Neuronal stem cell (in vitro differentiated cells): Measurements from ENCODE around the gene GTF3C1.

Experiments
- DNase-seq: peaks from one replicate; pipeline ENCODE4 v3.0.0-alpha.2; 2013; ENCODE audit warnings: low spot score
- H2AFZ ChIP-seq: one replicate; pipeline ENCODE4 v1.6.1; 2013; ENCODE audit warnings: mild to moderate bottlenecking, low read length, inconsistent platforms
- H2AK5ac ChIP-seq: 2 replicates; pipeline ENCODE4 v1.6.1; 2013; ENCODE audit warnings: low read depth, mild to moderate bottlenecking, inconsistent platforms, low read length, moderate library complexity, mixed read lengths
- H2BK120ac ChIP-seq: 2 replicates; pipeline ENCODE4 v1.6.1; 2013; ENCODE audit warnings: low read depth, mild to moderate bottlenecking, inconsistent platforms, low read length, moderate library complexity, mixed read lengths
- H2BK12ac ChIP-seq: one replicate; pipeline ENCODE4 v1.6.1; 2013; ENCODE audit warnings: low read length, inconsistent platforms
- H2BK15ac ChIP-seq: 2 replicates; pipeline ENCODE4 v1.6.1; 2013; ENCODE audit warnings: mild to moderate bottlenecking, low read length, inconsistent platforms, mixed read lengths
- H2BK5ac ChIP-seq: one replicate; pipeline ENCODE4 v1.6.1; 2013; ENCODE audit warnings: inconsistent platforms, mild to moderate bottlenecking, low read length, moderate library complexity
- H3K14ac ChIP-seq: one replicate; pipeline ENCODE4 v1.6.1; 2013; ENCODE audit warnings: low read length, inconsistent platforms
- H3K18ac ChIP-seq: 2 replicates; pipeline ENCODE4 v1.6.1; 2013; ENCODE audit warnings: low read length, inconsistent platforms
- H3K23ac ChIP-seq: 2 replicates; pipeline ENCODE4 v1.6.1; 2013; ENCODE audit warnings: low read depth, mild to moderate bottlenecking, mixed read lengths, low read length, inconsistent platforms; ENCODE audit not compliant: poor library complexity
- H3K27ac ChIP-seq: replicated peaks from 3 replicates; pipeline ENCODE4 v1.5.1; 2013; ENCODE audit warnings: low read length, inconsistent platforms
- H3K27me3 ChIP-seq, 3 experiments: 2 replicates each; pipeline ENCODE4 v1.6.1; 2013; ENCODE audit warnings: low read length in 3 of 3, mild to moderate bottlenecking in 2 of 3, inconsistent platforms in 1 of 3, low read depth in 1 of 3, mixed read lengths in 1 of 3, moderate library complexity in 1 of 3; ENCODE audit not compliant: control insufficient read depth in 3 of 3, insufficient read depth in 3 of 3
- H3K36me3 ChIP-seq, 2 donors: replicated peaks in 1 of 2; 2 replicates each; pipeline ENCODE4 v1.6.1; 2013; ENCODE audit warnings: low read length in 2 of 2; ENCODE audit not compliant: control insufficient read depth in 2 of 2, insufficient read depth in 2 of 2
- H3K4ac ChIP-seq: 2 replicates; pipeline ENCODE4 v1.6.1; 2013; ENCODE audit warnings: inconsistent platforms, mild to moderate bottlenecking, low read length, moderate library complexity
- H3K4me1 ChIP-seq, 2 donors: 1 replicate in 1 of 2; 2 replicates in 1 of 2; pipeline ENCODE4 v1.6.1; 2013; ENCODE audit warnings: low read length in 2 of 2, low read depth in 1 of 2; ENCODE audit not compliant: control insufficient read depth in 2 of 2, insufficient read depth in 1 of 2
- H3K4me2 ChIP-seq: one replicate; pipeline ENCODE4 v1.6.1; 2013; ENCODE audit warnings: mild to moderate bottlenecking, low read length, inconsistent platforms; ENCODE audit not compliant: insufficient read depth, poor library complexity, severe bottlenecking
- H3K4me3 ChIP-seq, 2 donors: 2 replicates each; pipeline ENCODE4 v1.5.1; 2013; ENCODE audit warnings: low read length in 2 of 2, mild to moderate bottlenecking in 2 of 2, inconsistent platforms in 1 of 2, moderate library complexity in 1 of 2
- H3K79me1 ChIP-seq: one replicate; pipeline ENCODE4 v1.6.1; 2013; ENCODE audit warnings: low read depth, mild to moderate bottlenecking, inconsistent platforms, low read length, moderate library complexity
- H3K9ac ChIP-seq: one replicate; pipeline ENCODE4 v1.6.1; 2013; ENCODE audit warnings: mild to moderate bottlenecking, low read depth, low read length, inconsistent platforms; ENCODE audit not compliant: poor library complexity
- H3K9me3 ChIP-seq, 2 donors: replicated peaks in 1 of 2; 2 replicates each; pipeline versions ENCODE3 to v1.6.1; 2013; ENCODE audit warnings: low read length in 2 of 2, mild to moderate bottlenecking in 2 of 2, inconsistent platforms in 1 of 2, low read depth in 1 of 2, mixed read lengths in 1 of 2, moderate library complexity in 1 of 2; ENCODE audit not compliant: control insufficient read depth in 2 of 2, insufficient read depth in 1 of 2
- H4K8ac ChIP-seq: one replicate; pipeline ENCODE4 v1.6.1; 2013; ENCODE audit warnings: low read depth, mild to moderate bottlenecking, inconsistent platforms, low read length, moderate library complexity
- H4K91ac ChIP-seq: one replicate; pipeline ENCODE4 v1.6.1; 2013; ENCODE audit warnings: low read length, low read depth, mild to moderate bottlenecking, inconsistent platforms; ENCODE audit not compliant: poor library complexity
- WGBS, 2 donors: extraction: QIAGEN DNeasy Blood & Tissue Kit; methylation state at CpG; one replicate each; pipeline ENCODE4 v1.1.7; 2013; ENCODE audit warnings: missing lambda C conversion rate in 2 of 2, mixed read lengths in 1 of 2; ENCODE audit not compliant: insufficient read length in 2 of 2, insufficient replicate concordance in 1 of 2; ENCODE audit errors: extremely low coverage in 2 of 2; 5-methylcytosine and 5-hydroxymethylcytosine counted together

Gene GTF3C1

DNA sequence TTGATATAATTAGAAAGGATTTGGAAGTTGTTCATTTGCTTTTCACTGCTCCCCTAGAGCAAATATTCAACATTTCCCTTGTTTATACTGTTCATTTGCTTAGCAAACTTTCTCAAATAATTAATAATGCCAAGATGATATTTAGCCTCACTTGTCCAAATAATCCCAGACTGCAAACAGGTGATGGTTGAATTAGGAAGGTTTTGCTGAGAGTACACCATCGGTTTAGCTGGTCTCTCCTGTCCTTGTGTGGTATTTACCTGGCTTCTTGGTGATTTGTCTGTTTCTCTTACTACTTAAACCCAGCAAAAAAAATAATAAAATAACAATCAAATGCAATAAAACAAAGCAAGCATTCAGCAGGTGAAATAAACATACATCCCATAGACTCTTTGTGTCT lies 6.8 kb upstream of the GTF3C1 start:
- Histone ChIP-seq H3K23ac (no peak overlapping the region), H2BK12ac (no peak overlapping the region), H3K14ac (no peak overlapping the region), H2AFZ (no peak overlapping the region), H3K27me3 (no peaks in the 10 kb centered on the region), H4K8ac (no peak overlapping the region), H3K4ac (no peak overlapping the region), H3K4me1 (peaks cover 0 to 2% of the 10 kb centered on the region in 2 donors), H2BK5ac (no peak overlapping the region), H4K91ac (no peak overlapping the region), H3K27ac (no peak overlapping the region), H2BK120ac (no peak overlapping the region), H3K9me3 (no peaks in the 10 kb centered on the region), H3K4me3 (no peak overlapping the region), H2BK15ac (no peak overlapping the region), H3K9ac (no peak overlapping the region), H3K36me3 (peaks cover 0 to 3% of the 10 kb centered on the region in 2 donors), H3K79me1 (no peaks in the 10 kb centered on the region), H3K18ac (no peak overlapping the region), H2AK5ac (no peak overlapping the region), H3K4me2 (no peak overlapping the region)
- no peak for DNase-seq
- no CpG with 5 or more reads among the region's 1 CpG for WGBS, 2 donors

DNA sequence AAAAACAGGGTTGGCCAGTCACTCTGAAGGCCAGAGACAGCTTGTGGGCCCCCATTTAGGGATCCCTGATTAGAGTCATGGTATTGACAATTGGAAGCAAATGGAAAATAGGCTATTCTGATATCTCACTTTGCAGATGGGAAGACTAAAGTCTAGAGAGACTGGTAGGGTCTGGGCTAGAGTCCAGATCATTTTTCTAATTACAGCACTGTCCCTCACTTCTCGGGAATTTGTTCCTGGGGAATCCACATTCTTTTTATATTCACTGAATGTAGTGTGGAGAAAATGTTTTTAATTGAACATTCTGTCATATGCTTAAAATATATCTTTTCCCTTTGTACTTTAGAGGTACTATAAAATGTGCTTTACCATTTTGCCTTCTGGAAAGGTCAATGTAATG lies 1.3 kb upstream of the GTF3C1 start:
- Histone ChIP-seq H3K4me1 (peaks cover 1 to 4% of the 10 kb centered on the region in 2 donors), H3K4ac (no peak overlapping the region), H4K8ac (no peak overlapping the region), H2BK5ac (no peak overlapping the region), H2BK15ac (no peak overlapping the region), H2AK5ac (no peak overlapping the region), H3K23ac (no peak overlapping the region), H2BK12ac (no peak overlapping the region), H3K27me3 (no peaks in the 10 kb centered on the region), H3K36me3 (peaks cover 4 to 17% of the 10 kb centered on the region in 2 donors), H3K27ac (no peak overlapping the region), H3K9me3 (no peaks in the 10 kb centered on the region), H3K18ac (no peak overlapping the region), H3K4me2 (no peak overlapping the region), H3K14ac (no peak overlapping the region), H2AFZ (no peak overlapping the region), H2BK120ac (no peak overlapping the region), H3K79me1 (peaks cover 7% of the 10 kb centered on the region), H3K4me3 (peak overlapping the region; percentile 88 to 99), H4K91ac (no peak overlapping the region), H3K9ac (no peak overlapping the region)
- no CpG with 5 or more reads among the region's 1 CpG for WGBS, 2 donors
- no peak for DNase-seq

DNA sequence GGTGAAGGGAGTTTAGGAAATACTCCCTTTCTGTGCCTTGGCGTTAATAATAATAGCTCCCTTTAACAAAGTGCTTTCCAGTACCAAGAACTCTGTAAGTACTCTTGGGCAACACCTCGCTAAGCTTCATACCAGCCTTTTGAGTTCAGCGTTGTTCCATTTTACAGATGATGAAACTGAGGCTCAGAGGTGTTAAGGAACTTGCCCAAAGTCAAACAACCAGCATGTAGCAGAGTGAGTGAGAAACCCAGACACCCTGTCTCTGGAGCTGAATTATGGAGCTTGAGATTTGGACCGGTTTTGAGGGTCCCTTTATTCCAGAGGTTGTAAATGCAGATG lies 838 bp upstream of the GTF3C1 start:
- Histone ChIP-seq H3K4me1 (peaks cover 1 to 4% of the 10 kb centered on the region in 2 donors), H2BK12ac (no peak overlapping the region), H3K4me3 (peak overlapping the region; percentile 88 to 99), H3K4ac (no peak overlapping the region), H3K27me3 (no peaks in the 10 kb centered on the region), H3K23ac (no peak overlapping the region), H4K8ac (no peak overlapping the region), H3K14ac (no peak overlapping the region), H2BK120ac (no peak overlapping the region), H3K9me3 (no peaks in the 10 kb centered on the region), H4K91ac (no peak overlapping the region), H3K36me3 (peaks cover 4 to 22% of the 10 kb centered on the region in 2 donors), H3K9ac (peak overlapping the region; percentile 87), H3K27ac (no peak overlapping the region), H2BK5ac (no peak overlapping the region), H2AFZ (peak overlapping the region; percentile 90), H2BK15ac (no peak overlapping the region), H3K18ac (no peak overlapping the region), H2AK5ac (no peak overlapping the region), H3K4me2 (peak overlapping the region; percentile 59), H3K79me1 (peaks cover 7% of the 10 kb centered on the region)
- no CpG with 5 or more reads among the region's 4 CpGs for WGBS, 2 donors
- DNase-seq: no peak

DNA sequence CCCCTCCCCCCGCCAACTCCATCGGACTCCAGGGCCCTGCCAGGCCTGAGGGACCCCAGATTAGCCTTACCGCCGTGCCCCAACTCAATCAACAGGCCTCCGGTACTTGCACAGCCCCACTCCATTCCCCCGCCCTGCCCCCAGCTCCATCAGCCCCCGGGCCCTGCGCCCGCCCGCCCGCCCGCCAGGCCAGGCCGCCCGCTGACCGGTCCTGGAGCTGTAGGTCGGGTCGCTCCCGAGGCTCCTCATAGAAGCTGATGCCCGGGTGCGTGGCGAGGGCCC lies 308 bp downstream of the GTF3C1 start:
- Histone ChIP-seq H2BK120ac (no peak overlapping the region), H3K27ac (no peak overlapping the region), H3K18ac (peak overlapping the region; percentile 96), H2AK5ac (no peak overlapping the region), H3K36me3 (peaks cover 13 to 33% of the 10 kb centered on the region in 2 donors), H3K9me3 (no peaks in the 10 kb centered on the region), H2BK15ac (no peak overlapping the region), H2AFZ (peak overlapping the region; percentile 91), H3K9ac (peak overlapping the region; percentile 92), H2BK5ac (no peak overlapping the region), H3K79me1 (peaks cover 7% of the 10 kb centered on the region), H2BK12ac (no peak overlapping the region), H3K27me3 (no peaks in the 10 kb centered on the region), H4K91ac (no peak overlapping the region), H3K23ac (peak overlapping the region; percentile 99), H3K4me1 (peaks cover 1 to 4% of the 10 kb centered on the region in 2 donors), H3K4me2 (peak overlapping the region; percentile 59), H4K8ac (no peak overlapping the region), H3K14ac (peak overlapping the region; percentile 92), H3K4ac (no peak overlapping the region), H3K4me3 (peak overlapping the region; percentile 88 to 95)
- no CpG with 5 or more reads among the region's 21 CpGs for WGBS, 2 donors
- no peak for DNase-seq
